GM13976 (cell line): ENCODE results near the gene PALB2.
"Not testable (repeated sequence)": the region's sequence is repeated elsewhere in the genome, so short reads cannot be mapped to it uniquely, and the experiment has no call there.

Experiments used
- DNase-seq: peaks from one replicate; pipeline ENCODE4 v3.0.0; 2012; ENCODE audit warnings: low spot score
- CTCF ChIP-seq: IDR thresholded peaks from 2 replicates; pipeline ENCODE4 v1.5.1; 2012; ENCODE audit warnings: borderline replicate concordance, mild to moderate bottlenecking; ENCODE audit not compliant: insufficient read depth; ENCODE audit errors: extremely low read depth, missing control alignments, control extremely low read depth
- in situ Hi-C: fragments of 300-500 bp; cut with MboI; formaldehyde crosslinking; loops from one replicate; pipeline ENCODE4 v1.12.0; 2022; ENCODE audit warnings: low sequenced_read_pairs, mixed read lengths, inconsistent platforms; ENCODE audit not compliant: unreplicated experiment

PALB2 gene

DNA sequence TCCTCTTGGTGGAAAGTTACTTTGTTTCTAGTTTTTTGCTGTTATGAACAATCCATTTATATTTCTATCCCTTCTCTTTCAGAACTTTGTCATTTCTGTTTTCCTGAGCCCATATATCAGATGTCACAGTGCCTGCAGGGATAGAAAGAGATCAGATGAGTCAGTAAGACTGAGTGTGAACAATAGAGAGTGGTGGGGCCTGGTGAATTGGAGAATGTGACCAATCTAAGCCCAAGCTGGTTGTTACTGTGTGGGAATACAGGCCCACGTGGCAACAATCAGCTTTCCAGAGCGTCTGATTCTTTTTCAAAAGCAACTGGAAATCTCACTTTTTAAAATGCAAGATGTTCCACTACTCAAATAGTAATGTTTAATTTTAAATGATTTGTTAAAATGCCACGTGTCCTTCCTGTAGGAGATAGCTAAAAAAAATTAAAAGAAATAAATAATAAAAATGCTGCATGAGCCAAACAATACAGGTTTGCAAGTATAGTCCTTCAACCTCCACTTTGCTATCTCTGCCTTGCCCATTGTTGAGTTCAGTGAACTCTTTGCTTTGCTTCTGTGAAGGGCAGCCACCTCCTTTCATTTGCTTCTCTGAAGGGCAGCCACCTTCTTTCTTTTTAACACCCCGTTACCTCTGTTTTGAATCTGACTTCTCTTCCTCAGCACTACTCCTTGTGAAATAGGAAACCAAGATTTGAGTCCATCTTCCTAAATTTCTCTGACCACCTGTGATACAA is 9.7 kb upstream of the PALB2 start:
- in situ Hi-C loops, result no loop called here
- no peak for DNase-seq
- no peak for TF ChIP-seq CTCF

DNA sequence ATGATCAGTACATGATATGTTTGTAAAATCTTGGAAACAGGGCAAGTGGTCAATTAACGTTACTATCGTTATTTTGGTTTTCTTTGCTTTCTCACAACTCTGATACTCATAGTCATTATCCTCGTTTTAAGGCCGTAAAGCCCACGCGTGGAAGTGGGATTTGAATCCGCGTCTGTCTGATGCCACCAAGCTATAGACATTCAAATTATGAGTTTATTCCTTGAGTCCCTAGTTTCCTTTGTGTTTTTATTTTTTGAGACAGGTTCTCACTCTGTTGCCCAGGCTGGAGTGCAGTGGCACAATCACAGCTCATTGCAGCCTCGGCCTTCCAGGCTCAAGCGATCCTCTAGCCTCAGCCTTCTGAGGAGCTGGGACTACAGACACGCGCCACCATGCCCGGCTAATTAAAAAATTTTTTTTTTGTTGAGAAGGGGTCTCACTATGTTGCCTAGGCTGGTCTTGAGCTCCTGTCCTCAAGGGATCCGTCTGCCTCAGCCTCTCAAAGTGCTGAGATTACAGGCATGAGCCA is 1.2 kb upstream of the PALB2 start:
- no peak for DNase-seq
- in situ Hi-C loops, result no loop called here
- TF ChIP-seq CTCF, result no peak

GRCh38 chr16:23640615-23640930 is 537 bp downstream of the PALB2 start:
- no peak for TF ChIP-seq CTCF
- in situ Hi-C loops, result no loop called here
- DNase-seq, result no peak

GRCh38 chr16:23635958-23636357 is 5.2 kb downstream of the PALB2 start:
- in situ Hi-C loops, result no loop called here

GRCh38 chr16:23634461-23635036 is 6.6 kb downstream of the PALB2 start:
- DNase-seq, result no peak
- TF ChIP-seq CTCF, result no peak
- in situ Hi-C loops, result no loop called here

More at GRCh38 chr16:23635958-23636357, 5.2 kb downstream of the PALB2 start:
- no peak for DNase-seq
- no peak for TF ChIP-seq CTCF

DNA sequence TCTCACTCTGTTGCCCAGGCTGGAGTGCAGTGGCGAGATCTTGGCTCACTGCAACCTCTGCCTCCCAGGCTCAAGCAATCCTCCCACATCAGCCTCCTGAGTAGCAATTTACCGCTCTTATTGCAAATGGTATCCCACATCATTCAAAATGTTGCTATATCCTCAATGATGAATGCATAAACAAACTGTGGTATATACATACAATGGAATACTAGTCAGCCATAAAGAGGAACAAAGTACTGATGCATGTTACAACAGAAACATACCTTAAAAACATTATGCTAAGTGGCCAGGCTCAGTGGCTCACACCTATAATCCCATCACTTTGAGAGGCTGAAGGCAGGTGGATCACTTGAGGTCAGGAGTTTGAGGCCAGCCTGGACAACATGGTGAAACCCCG is 9.2 kb downstream of the PALB2 start:
- in situ Hi-C loops, DNase-seq: not testable (repeated sequence)

- no peak for TF ChIP-seq CTCF
- in situ Hi-C loops, result no loop called here
- DNase-seq, result no peak
Observed at GRCh38 chr16:23629516-23629915, 11.6 kb downstream of the PALB2 start.
